ENCODE results near the gene ANO9. TPM values are rescaled to one million over a fixed set of nuclear protein-coding genes. Genes with fewer than 3 reads are reported as not detected.
"Not testable (repeated sequence)": the region's sequence is repeated elsewhere in the genome, so short reads cannot be mapped to it uniquely, and the experiment has no call there.

The ANO9 gene
- total and polyA plus RNA-seq, 5 donors: 0.14 to 0.46 (median 0.20) TPM

DNA sequence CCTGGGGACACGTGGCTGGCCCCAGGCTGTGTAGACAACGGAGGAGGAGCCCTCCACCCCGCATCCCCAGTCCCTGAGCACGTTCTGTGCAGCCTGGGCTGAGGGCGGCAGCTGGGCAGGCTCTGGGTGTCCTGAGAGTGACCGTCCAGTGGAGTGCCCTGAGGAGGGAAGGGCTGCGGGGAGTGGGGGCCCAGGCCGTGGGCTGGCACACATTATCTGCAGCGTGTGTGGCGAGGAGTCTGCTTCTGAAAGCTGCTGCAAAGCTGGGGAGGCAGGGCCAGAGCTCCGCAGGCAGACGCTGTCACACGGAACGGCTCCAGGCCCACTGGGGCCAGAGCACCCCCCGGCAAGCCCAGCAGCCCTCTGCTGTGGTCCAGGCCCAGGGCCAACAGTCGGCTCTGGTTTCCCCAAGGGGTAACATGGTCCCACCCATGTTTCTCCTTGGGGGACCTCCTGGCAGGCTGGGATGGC lies 835 bp upstream of the ANO9 start:
- ATAC-seq (no peak), DNase-seq (peak; percentile 8 to 44 (median 40))
- no peaks in the 10 kb centered on the region for H3K9me3 ChIP-seq (ENCODE audit: control insufficient read depth, low read length)
- 54% methylated on average over 16 of the region's 16 CpGs for WGBS
- intact Hi-C loops (cut with DNase I): no loop called here
- H3K27me3 ChIP-seq (ENCODE audit: control insufficient read depth, insufficient read depth): no peaks in the 10 kb centered on the region
- no peak overlapping the region for H3K4me3 ChIP-seq (ENCODE audit: low read length)
- peaks cover 2% of the 10 kb centered on the region for H3K4me1 ChIP-seq (ENCODE audit: control insufficient read depth, insufficient read depth, low read length)
- H3K27ac ChIP-seq (ENCODE audit: low read length): no peak overlapping the region

DNA sequence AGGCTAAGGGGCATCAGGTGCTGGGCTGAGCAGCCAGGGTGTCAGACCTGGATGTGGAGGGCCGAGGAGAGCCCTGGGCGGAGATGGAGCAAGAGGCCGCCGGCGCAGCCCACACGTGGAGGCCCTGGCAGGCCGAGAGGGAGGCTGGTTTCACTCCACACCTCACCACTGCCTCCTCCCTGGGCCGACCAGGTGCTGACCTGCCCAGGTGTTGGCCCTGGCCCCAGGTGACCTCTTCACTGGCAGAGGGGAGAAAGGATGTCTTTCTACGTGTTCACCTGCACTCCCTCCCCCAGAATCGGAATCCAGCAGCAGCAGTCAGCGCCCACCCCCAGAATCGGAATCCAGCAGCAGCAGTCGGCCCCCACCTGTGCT lies 781 bp downstream of the ANO9 start:
- DNase-seq: peak in 2 of 3 donors; percentile 11 to 38
- Histone ChIP-seq H3K27me3 (ENCODE audit: control insufficient read depth, insufficient read depth) (no peaks in the 10 kb centered on the region), H3K27ac (ENCODE audit: low read length) (no peak overlapping the region), H3K4me3 (ENCODE audit: low read length) (no peak overlapping the region), H3K9me3 (ENCODE audit: control insufficient read depth, low read length) (no peaks in the 10 kb centered on the region), H3K4me1 (ENCODE audit: control insufficient read depth, insufficient read depth, low read length) (peaks cover 2% of the 10 kb centered on the region)
- ATAC-seq: no peak
- intact Hi-C loops (cut with DNase I): no loop called here
- 57% methylated on average over 13 of the region's 13 CpGs for WGBS

DNA sequence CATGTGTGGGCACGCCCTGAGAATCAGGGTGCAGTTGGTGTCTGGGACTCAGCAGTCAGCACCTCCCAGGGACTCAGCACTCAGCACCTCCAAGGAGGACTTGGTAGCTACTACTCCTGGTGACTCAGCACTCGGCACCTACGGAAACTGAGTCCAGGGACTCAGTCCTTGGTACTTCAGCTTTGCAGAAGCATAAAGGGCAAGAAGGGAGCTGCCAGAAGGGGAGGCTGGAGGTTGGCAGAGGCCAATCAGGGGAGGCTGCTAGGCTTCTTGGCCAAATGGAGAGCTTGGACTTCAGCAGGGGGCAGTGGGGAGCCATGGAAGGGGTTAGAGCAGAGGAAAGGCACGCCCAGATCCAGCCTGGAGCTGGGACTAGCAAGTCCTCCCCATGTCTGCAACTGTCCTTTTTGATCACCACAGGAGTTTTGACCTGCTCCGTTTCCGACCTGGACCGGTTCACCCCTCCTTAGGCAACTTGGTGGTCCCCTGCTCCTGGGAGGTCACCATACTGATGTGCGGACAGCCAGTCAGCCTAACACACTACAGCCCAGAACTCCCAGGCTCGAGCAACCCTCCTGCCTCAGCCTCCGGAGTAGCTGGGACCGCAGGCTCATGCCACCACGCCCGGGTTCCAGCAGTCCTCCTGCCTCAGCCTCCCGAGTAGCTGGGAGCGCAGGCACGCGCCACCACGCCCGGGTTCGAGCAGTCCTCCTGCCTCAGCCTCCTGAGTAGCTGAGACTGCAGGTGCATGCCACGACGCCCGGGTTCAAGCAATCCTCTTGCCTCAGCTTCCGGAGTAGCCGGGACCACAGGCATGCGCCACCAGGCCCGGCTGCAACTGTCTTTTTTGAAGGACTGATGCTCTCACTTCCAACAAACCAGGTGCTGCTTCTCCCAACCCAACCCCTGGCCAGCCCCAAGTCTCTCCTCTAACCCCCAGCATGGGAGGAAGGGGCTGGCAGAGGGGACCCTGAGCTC lies 1.5 kb downstream of the ANO9 start:
- no peaks in the 10 kb centered on the region for H3K9me3 ChIP-seq (ENCODE audit: control insufficient read depth, low read length)
- ATAC-seq (no peak), DNase-seq (peak; percentile 38 to 61 (median 56))
- peaks cover 2% of the 10 kb centered on the region for H3K4me1 ChIP-seq (ENCODE audit: control insufficient read depth, insufficient read depth, low read length)
- 87% methylated on average over 27 of the region's 27 CpGs for WGBS
- no peak overlapping the region for H3K4me3 ChIP-seq (ENCODE audit: low read length)
- no peak overlapping the region for H3K27ac ChIP-seq (ENCODE audit: low read length)
- H3K27me3 ChIP-seq (ENCODE audit: control insufficient read depth, insufficient read depth): no peaks in the 10 kb centered on the region
- intact Hi-C loops (cut with DNase I): no loop called here

DNA sequence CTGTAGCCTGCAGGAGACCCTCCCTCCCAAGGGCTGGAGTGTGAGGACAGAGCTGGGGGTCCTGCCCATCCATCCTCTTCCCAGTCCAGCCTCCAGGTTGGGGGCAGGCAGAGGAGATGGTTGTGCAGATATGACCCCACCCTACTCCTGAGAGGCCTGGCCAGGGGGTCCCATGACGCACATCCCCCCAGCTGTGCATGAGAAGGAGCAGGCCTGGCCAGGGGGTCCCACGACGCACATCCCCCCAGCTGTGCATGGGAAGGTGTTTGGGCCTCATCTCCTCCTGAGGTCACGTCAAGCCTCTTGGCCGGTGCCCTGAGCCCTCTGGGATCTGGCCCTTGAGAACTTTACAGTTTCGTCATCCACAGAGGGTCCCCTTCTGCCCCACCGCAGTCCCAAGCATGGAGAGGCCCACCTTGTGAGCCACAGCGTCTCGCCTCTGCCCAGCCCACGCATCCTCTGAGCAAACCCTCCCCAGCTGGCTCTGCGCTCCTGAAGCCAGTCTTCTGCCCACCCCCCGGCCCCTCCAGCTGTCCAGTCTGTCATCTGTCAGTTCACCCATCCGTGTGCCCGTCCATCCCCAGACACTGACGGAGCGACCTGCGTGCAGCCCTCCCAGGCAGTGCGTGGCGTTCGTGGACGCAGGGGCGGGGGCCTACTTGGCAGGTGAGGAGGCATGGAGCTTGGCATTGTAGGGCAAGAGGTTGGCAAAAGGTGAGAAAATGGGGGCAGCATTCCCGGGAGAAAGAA lies 2.3 kb downstream of the ANO9 start:
- ATAC-seq: no peak
- Histone ChIP-seq H3K9me3 (ENCODE audit: control insufficient read depth, low read length) (no peaks in the 10 kb centered on the region), H3K27ac (ENCODE audit: low read length) (no peak overlapping the region), H3K4me1 (ENCODE audit: control insufficient read depth, insufficient read depth, low read length) (peaks cover 2% of the 10 kb centered on the region), H3K4me3 (ENCODE audit: low read length) (no peak overlapping the region), H3K27me3 (ENCODE audit: control insufficient read depth, insufficient read depth) (no peaks in the 10 kb centered on the region)
- WGBS: 80% methylated on average over 23 of the region's 23 CpGs
- DNase-seq: peak; percentile 11 to 52 (median 49)
- intact Hi-C loops (cut with DNase I): no loop called here

DNA sequence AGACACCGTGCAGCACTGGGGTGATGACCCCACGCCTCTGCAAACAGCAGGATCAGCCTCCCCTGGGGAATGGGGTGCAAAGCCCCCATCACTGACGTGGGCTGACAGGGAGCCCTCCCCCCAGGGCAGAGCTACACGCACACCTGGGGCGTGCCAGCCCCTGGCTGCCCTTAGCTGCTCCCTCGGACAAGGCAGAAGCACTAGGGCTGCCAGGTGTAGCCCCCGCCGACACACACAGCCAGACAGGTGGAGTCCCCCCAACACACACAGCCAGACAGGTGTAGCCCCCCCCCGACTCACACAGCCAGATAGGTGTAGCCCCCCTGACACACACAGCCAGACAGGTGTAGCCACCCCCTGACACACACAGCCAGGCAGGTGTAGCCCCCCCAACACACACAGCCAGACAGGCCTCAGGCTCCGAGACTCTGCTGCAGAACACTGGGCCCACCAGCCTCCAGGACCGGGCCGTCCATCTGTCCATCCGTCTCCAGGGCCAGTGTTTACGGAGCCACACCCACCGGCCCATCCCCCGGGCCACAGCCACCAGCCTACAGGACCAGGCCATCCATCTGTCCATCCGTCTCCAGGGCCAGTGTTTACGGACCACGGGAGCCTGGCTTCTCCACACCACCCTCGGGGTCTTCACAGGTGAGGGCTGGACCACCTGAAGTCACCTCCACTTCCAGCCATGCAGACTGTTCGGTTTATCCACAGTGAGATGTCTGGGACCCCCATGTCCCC lies 3.5 kb downstream of the ANO9 start:
- WGBS: 80% methylated on average over 21 of the region's 21 CpGs
- DNase-seq (peak; percentile 6 to 50 (median 40)), ATAC-seq (no peak)
- H3K9me3 ChIP-seq (ENCODE audit: control insufficient read depth, low read length): no peaks in the 10 kb centered on the region
- H3K27me3 ChIP-seq (ENCODE audit: control insufficient read depth, insufficient read depth): no peaks in the 10 kb centered on the region
- no peak overlapping the region for H3K27ac ChIP-seq (ENCODE audit: low read length)
- H3K4me3 ChIP-seq (ENCODE audit: low read length): no peak overlapping the region
- no peaks in the 10 kb centered on the region for H3K4me1 ChIP-seq (ENCODE audit: control insufficient read depth, insufficient read depth, low read length)
- intact Hi-C loops (cut with DNase I): no loop called here

DNA sequence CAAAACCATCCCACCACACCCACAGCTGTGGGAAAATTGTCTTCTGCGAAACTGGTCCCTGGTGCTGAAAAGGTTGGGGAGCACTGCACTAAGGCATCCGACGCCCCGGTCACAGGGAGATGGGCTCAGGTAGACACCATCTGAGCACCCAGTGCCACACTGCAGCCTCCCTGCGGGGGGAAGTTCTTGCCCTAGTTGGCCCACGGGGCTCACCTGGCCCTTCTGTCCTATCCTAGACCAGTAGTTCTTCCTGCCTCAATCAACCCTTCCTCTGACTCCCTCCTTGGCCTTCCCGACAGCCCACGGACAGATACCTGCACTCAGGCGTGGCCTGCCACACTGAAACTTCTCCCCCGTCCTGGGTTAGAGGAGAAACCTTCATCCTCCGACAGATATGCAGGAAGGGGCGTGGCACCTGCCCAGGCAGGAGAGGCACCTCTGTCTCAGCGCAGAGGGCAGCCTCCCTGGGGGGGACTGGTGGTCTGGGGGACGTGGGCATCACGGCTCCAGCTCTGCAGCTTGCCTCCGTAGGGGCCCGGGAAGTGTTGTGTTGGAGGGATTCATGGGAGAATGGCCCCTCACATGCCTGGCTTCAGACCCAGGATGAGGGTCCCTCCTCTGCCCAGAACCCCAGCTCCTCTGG lies 4.5 kb downstream of the ANO9 start:
- no peaks in the 10 kb centered on the region for H3K27me3 ChIP-seq (ENCODE audit: control insufficient read depth, insufficient read depth)
- intact Hi-C loops (cut with DNase I): no loop called here
- H3K4me3 ChIP-seq (ENCODE audit: low read length): no peak overlapping the region
- ATAC-seq (no peak), DNase-seq (peak; percentile 7 to 39 (median 29))
- no peaks in the 10 kb centered on the region for H3K9me3 ChIP-seq (ENCODE audit: control insufficient read depth, low read length)
- no peak overlapping the region for H3K27ac ChIP-seq (ENCODE audit: low read length)
- no peaks in the 10 kb centered on the region for H3K4me1 ChIP-seq (ENCODE audit: control insufficient read depth, insufficient read depth, low read length)
- WGBS: 84% methylated on average over 17 of the region's 17 CpGs

DNA sequence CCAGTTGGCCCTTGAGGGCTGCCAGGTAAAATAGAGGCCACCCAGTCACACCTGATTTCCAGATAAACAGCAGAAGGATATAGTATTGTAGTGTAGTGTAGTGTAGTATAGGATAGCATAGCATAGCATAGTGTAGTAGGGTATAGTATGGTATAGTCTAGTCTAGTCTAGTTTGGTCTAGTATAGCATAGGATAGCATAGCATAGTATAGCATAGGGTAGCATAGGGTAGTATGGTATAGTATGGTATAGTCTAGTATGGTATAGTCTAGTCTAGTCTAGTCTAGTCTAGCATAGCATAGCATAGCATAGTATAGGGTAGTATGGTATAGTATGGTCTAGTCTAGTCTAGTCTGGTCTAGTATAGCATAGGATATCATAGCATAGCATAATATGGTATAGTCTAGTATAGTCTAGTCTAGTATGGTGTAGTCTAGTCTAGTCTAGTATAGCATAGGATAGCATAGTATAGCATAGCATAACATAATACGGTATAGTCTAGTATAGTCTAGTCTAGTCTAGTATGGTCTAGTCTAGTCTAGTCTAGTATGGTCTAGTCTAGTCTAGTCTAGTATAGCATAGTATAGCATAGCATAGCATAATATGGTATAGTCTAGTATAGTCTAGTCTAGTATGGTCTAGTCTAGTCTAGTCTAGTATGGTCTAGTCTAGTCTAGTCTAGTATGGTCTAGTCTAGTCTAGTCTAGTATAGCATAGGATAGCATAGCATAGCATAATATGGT lies 6.6 kb downstream of the ANO9 start:
- H3K4me1 ChIP-seq (ENCODE audit: control insufficient read depth, insufficient read depth, low read length); intact Hi-C loops (cut with DNase I); H3K9me3 ChIP-seq (ENCODE audit: control insufficient read depth, low read length); H3K4me3 ChIP-seq (ENCODE audit: low read length); DNase-seq; ATAC-seq; H3K27ac ChIP-seq (ENCODE audit: low read length); H3K27me3 ChIP-seq (ENCODE audit: control insufficient read depth, insufficient read depth): not testable (repeated sequence)
- WGBS: 100% methylated on average over 1 of the region's 1 CpG

DNA sequence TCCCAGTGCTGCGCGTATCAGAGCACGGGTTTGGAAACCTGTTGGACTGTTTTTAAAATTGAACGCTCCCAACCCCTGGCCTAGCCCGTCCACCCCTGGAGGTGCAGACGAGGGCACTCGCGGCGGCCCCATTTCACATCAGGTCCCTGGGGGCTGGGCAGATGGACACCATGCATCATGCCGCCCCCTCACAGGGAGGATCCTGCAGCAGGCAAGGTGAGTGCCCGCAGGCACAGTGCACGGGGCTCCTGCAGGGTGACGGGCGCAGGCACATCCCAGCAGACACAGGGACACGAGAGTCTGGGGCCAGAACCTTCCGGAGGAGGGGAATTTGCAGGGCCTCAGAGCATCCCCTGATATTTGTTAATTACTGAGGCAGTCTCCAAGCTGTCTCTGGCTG lies 7.3 kb downstream of the ANO9 start:
- no peaks in the 10 kb centered on the region for H3K4me1 ChIP-seq (ENCODE audit: control insufficient read depth, insufficient read depth, low read length)
- ATAC-seq (no peak), DNase-seq (peak; percentile 6 to 32 (median 25))
- no peak overlapping the region for H3K4me3 ChIP-seq (ENCODE audit: low read length)
- 85% methylated on average over 16 of the region's 16 CpGs for WGBS
- no peaks in the 10 kb centered on the region for H3K9me3 ChIP-seq (ENCODE audit: control insufficient read depth, low read length)
- H3K27me3 ChIP-seq (ENCODE audit: control insufficient read depth, insufficient read depth): no peaks in the 10 kb centered on the region
- intact Hi-C loops (cut with DNase I): no loop called here
- H3K27ac ChIP-seq (ENCODE audit: low read length): no peak overlapping the region

DNA sequence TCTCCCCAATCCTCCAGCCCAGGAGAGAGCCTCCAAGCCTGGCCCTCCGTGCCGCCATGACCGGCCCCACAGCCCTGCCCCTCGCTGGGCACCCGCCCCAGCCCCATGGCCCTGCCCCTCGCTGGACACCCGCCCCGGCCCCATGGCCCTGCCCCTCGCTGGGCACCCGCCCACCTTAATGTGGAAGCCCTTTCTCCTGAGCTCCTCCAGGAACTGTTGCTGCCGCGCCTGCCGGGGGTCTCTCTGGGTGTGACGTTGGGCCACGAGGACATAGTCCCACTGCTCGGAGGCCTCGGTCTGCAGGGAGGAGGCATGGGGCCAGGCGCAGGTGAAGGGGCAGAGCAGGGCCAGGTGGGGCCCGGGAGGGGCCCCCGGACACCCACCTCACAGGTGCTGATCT lies 8.2 kb downstream of the ANO9 start:
- no peaks in the 10 kb centered on the region for H3K9me3 ChIP-seq (ENCODE audit: control insufficient read depth, low read length)
- DNase-seq (peak; percentile 9 to 52 (median 32)), ATAC-seq (peak in 1 of 2 donors; percentile 11)
- intact Hi-C loops (cut with DNase I): no loop called here
- WGBS: 83% methylated on average over 20 of the region's 20 CpGs
- no peak overlapping the region for H3K4me3 ChIP-seq (ENCODE audit: low read length)
- H3K4me1 ChIP-seq (ENCODE audit: control insufficient read depth, insufficient read depth, low read length): no peaks in the 10 kb centered on the region
- no peak overlapping the region for H3K27ac ChIP-seq (ENCODE audit: low read length)
- no peaks in the 10 kb centered on the region for H3K27me3 ChIP-seq (ENCODE audit: control insufficient read depth, insufficient read depth)

DNA sequence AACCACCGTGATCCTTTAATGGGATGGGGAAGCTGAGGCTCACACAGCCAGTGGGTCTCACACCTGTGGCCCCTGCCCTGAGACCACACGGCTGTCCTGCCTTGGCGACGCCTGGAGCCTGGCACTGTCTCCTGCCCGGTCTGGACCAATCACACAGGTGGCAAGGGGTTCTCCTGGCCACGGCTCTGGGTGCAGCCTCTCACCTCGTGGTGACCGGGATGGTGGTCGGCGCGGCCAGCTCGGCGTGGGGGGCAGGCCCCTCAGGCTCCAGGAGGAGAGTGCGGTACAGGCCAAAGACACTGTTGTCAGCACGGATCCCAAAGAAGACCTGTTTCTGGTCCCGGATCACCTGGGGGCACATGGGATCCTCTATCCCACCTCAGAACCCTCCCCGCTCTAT lies 8.7 kb downstream of the ANO9 start:
- no peaks in the 10 kb centered on the region for H3K27me3 ChIP-seq (ENCODE audit: control insufficient read depth, insufficient read depth)

More for the DNA sequence above, 8.7 kb downstream of the ANO9 start:
- Histone ChIP-seq H3K9me3 (ENCODE audit: control insufficient read depth, low read length) (no peaks in the 10 kb centered on the region), H3K4me1 (ENCODE audit: control insufficient read depth, insufficient read depth, low read length) (no peaks in the 10 kb centered on the region), H3K4me3 (ENCODE audit: low read length) (no peak overlapping the region), H3K27ac (ENCODE audit: low read length) (no peak overlapping the region)
- ATAC-seq (peak; percentile 8 to 14), DNase-seq (peak; percentile 2 to 21 (median 4))
- 91% methylated on average over 17 of the region's 17 CpGs for WGBS
- intact Hi-C loops (cut with DNase I): no loop called here
